HepG2 (cell line): ENCODE data around the gene NME1. TPM values are rescaled to one million over a fixed set of nuclear protein-coding genes. Genes with fewer than 3 reads are reported as not detected.

Experiments
- DNMT1 ChIP-seq: sonication (generic); formaldehyde crosslinking; IDR thresholded peaks from 2 replicates; pipeline ENCODE4 v1.5.1; 2020; ENCODE audit warnings: mild to moderate bottlenecking, missing genetic modification reagents
- HHEX ChIP-seq: IDR thresholded peaks from 2 replicates; pipeline ENCODE4 v1.6.1; 2016; ENCODE audit warnings: control low read depth
- MAFF ChIP-seq: IDR thresholded peaks from 2 replicates; pipeline ENCODE4 v1.6.1; 2011; ENCODE audit warnings: low read depth, low read length, improper control_type of control experiment
- RARA ChIP-seq: IDR thresholded peaks from 2 replicates; pipeline ENCODE4 v1.6.1; 2016; ENCODE audit warnings: missing genetic modification reagents, missing compliant biosample characterization
- SCMH1 ChIP-seq: sonication (generic); formaldehyde crosslinking; IDR thresholded peaks from 2 replicates; pipeline ENCODE4 v1.9.0; 2021; ENCODE audit warnings: missing genetic modification reagents, mild to moderate bottlenecking, borderline replicate concordance
- SIX4 ChIP-seq: sonication (generic); formaldehyde crosslinking; IDR thresholded peaks from 2 replicates; pipeline ENCODE4 v1.4.0; 2020; ENCODE audit warnings: missing genetic modification reagents
- TSC22D2 ChIP-seq: sonication (generic); formaldehyde crosslinking; IDR thresholded peaks from 2 replicates; pipeline ENCODE4 v1.5.1; 2020; ENCODE audit warnings: missing genetic modification reagents, mild to moderate bottlenecking, borderline replicate concordance
- ZMYM2 ChIP-seq: sonication (generic); formaldehyde crosslinking; IDR thresholded peaks from 2 replicates; pipeline ENCODE4 v1.8.0; 2022; ENCODE audit warnings: mild to moderate bottlenecking, missing genetic modification reagents
- ZNF274 ChIP-seq: sonication (generic); formaldehyde crosslinking; IDR thresholded peaks from 2 replicates; pipeline ENCODE4 v1.5.1; 2020; ENCODE audit warnings: mild to moderate bottlenecking, missing genetic modification reagents
- ZNF432 ChIP-seq: sonication (generic); formaldehyde crosslinking; IDR thresholded peaks from 2 replicates; pipeline ENCODE4 v1.5.0; 2020; ENCODE audit warnings: missing genetic modification reagents, mild to moderate bottlenecking, borderline replicate concordance
- ZNF44 ChIP-seq: sonication (generic); formaldehyde crosslinking; IDR thresholded peaks from 2 replicates; pipeline ENCODE4 v1.5.1; 2020; ENCODE audit warnings: mild to moderate bottlenecking, missing genetic modification reagents
- ZNF569 ChIP-seq: sonication (generic); formaldehyde crosslinking; IDR thresholded peaks from 2 replicates; pipeline ENCODE4 v1.5.0; 2020; ENCODE audit warnings: mild to moderate bottlenecking, missing genetic modification reagents, moderate library complexity, borderline replicate concordance
- ZSCAN25 ChIP-seq: sonication (generic); formaldehyde crosslinking; IDR thresholded peaks from 2 replicates; pipeline ENCODE4 v1.8.0; 2022; ENCODE audit warnings: mild to moderate bottlenecking, missing genetic modification reagents
- polyA plus RNA-seq, 8 experiments: library from polyadenylated mRNA; depleted of rRNA in 3 of 8; stranded (reverse) in 7 of 8; unstranded in 1 of 8; fragments of >200 nt; fragmentation: Illumina TruSeq in 4 of 8; extraction: Trizol in 4 of 8; gene quantifications; 2 replicates each; pipeline versions ENCODE4 v1.2.1 to v1.2.3, GENCODE V29; 2011 to 2016; ENCODE audit warnings: low read depth in 4 of 8, missing spikeins in 1 of 8, mixed read lengths in 1 of 8; ENCODE audit not compliant: insufficient read depth in 1 of 8
- total RNA-seq, 5 experiments: library from RNA; depleted of rRNA; stranded (reverse); fragments of >200 nt; fragmentation: Illumina TruSeq; extraction: Trizol; gene quantifications; 2 replicates each; pipeline ENCODE4 v1.2.3, GENCODE V29; 2016; ENCODE audit warnings: low read depth in 1 of 5
- TF ChIP-seq, protein P1 (sequence below): IDR thresholded peaks from 2 replicates; pipeline ENCODE4 v1.6.1; 2012; ENCODE audit warnings: inconsistent platforms
- TF ChIP-seq, protein P2 (sequence below): sonication (generic); formaldehyde crosslinking; IDR thresholded peaks from 2 replicates; pipeline ENCODE4 v1.8.0; 2022; ENCODE audit warnings: missing genetic modification reagents, low read depth, mild to moderate bottlenecking, borderline replicate concordance
- TF ChIP-seq, protein P3 (sequence below): sonication (generic); formaldehyde crosslinking; conservative IDR thresholded peaks from 2 replicates; pipeline ENCODE4 v1.4.0; 2020; ENCODE audit warnings: missing genetic modification reagents
- TF ChIP-seq, protein P4 (sequence below): sonication (generic); formaldehyde crosslinking; IDR thresholded peaks from 2 replicates; pipeline ENCODE4 v1.4.0; 2020; ENCODE audit warnings: missing genetic modification reagents, mild to moderate bottlenecking, borderline replicate concordance
- TF ChIP-seq, protein P5 (sequence below): sonication (generic); formaldehyde crosslinking; IDR thresholded peaks from 2 replicates; pipeline ENCODE4 v1.8.0; 2022; ENCODE audit warnings: missing genetic modification reagents, mild to moderate bottlenecking, borderline replicate concordance
- TF ChIP-seq, protein P6 (sequence below): sonication (generic); formaldehyde crosslinking; IDR thresholded peaks from 2 replicates; pipeline ENCODE4 v1.8.0; 2022; ENCODE audit warnings: missing genetic modification reagents, mild to moderate bottlenecking, inconsistent platforms, borderline replicate concordance

The NME1 gene
- total and polyA plus RNA-seq, 2 of the 13 experiments (the other 11 are each of a cell fraction or from before 2014, with no cell fraction given), result 295 to 516 TPM

DNA sequence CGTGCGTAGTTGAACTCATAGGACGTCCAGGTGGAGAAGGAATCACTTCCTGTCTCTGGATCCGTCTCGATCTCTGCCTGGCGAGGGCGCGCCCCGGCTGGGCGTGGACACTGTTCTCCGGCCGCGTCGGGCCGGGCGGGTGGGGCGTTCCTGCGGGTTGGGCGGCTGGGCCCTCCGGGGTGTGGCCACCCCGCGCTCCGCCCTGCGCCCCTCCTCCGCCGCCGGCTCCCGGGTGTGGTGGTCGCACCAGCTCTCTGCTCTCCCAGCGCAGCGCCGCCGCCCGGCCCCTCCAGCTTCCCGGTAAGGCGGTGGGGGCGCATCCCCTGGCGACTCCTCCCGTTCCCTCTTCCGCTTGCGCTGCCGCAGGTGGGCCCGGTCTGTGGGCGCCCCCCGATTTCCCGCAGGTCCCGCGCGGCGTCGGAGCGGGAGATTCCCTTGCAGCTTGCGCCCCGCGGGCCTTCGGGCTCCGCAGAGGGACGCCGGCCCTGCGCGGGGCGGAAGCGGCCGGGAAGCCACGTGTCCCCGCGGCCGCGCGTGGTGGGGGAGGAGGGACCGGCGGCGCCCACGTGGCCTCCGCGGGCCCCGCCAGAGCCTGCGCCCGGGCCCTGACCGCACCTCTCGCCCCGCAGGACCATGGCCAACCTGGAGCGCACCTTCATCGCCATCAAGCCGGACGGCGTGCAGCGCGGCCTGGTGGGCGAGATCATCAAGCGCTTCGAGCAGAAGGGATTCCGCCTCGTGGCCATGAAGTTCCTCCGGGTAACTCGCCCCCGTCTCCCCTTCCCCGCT lies 13.0 kb downstream of the NME1 start, which contains the start of gene NME2 (continued):
- TF ChIP-seq, protein P1, sequence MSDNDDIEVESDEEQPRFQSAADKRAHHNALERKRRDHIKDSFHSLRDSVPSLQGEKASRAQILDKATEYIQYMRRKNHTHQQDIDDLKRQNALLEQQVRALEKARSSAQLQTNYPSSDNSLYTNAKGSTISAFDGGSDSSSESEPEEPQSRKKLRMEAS, result peak; percentile 96
- TF ChIP-seq ZNF274 (peak; percentile 34; the same call in 1 of the 2 replicates), ZMYM2 (CRISPR knock-in tag) (no peak), MAFF (no peak), ZNF569 (CRISPR knock-in tag) (no peak), RARA (CRISPR knock-in tag) (no peak; the same call in 1 of the 2 replicates), HHEX (no peak), SIX4 (CRISPR knock-in tag) (0 out of 2 replicates have a peak, but pooled peaks have one; percentile 9), SCMH1 (no peak), DNMT1 (peak; percentile 88; the same call in 1 of the 2 replicates), ZNF432 (peak; percentile 41; the same call in 1 of the 2 replicates), ZSCAN25 (no peak; the same call in none of the 2 replicates), TSC22D2 (CRISPR knock-in tag) (peak; percentile 75; the same call in 1 of the 2 replicates), ZNF44 (no peak)
- TF ChIP-seq, protein P2, sequence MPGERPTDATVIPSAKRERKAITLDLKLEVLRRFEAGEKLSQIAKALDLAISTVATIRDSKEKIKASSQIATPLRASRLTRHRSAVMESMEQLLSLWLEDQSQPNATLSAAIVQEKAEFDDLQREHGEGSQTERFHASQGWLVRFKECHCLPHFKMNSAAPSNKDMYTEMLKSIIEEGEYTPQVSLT, result no peak
- TF ChIP-seq, protein P3, sequence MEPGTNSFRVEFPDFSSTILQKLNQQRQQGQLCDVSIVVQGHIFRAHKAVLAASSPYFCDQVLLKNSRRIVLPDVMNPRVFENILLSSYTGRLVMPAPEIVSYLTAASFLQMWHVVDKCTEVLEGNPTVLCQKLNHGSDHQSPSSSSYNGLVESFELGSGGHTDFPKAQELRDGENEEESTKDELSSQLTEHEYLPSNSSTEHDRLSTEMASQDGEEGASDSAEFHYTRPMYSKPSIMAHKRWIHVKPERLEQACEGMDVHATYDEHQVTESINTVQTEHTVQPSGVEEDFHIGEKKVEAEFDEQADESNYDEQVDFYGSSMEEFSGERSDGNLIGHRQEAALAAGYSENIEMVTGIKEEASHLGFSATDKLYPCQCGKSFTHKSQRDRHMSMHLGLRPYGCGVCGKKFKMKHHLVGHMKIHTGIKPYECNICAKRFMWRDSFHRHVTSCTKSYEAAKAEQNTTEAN, result peak; percentile 52
- TF ChIP-seq, protein P4, sequence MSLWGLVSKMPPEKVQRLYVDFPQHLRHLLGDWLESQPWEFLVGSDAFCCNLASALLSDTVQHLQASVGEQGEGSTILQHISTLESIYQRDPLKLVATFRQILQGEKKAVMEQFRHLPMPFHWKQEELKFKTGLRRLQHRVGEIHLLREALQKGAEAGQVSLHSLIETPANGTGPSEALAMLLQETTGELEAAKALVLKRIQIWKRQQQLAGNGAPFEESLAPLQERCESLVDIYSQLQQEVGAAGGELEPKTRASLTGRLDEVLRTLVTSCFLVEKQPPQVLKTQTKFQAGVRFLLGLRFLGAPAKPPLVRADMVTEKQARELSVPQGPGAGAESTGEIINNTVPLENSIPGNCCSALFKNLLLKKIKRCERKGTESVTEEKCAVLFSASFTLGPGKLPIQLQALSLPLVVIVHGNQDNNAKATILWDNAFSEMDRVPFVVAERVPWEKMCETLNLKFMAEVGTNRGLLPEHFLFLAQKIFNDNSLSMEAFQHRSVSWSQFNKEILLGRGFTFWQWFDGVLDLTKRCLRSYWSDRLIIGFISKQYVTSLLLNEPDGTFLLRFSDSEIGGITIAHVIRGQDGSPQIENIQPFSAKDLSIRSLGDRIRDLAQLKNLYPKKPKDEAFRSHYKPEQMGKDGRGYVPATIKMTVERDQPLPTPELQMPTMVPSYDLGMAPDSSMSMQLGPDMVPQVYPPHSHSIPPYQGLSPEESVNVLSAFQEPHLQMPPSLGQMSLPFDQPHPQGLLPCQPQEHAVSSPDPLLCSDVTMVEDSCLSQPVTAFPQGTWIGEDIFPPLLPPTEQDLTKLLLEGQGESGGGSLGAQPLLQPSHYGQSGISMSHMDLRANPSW (CRISPR knock-in tag), result no peak
- TF ChIP-seq, protein P5, sequence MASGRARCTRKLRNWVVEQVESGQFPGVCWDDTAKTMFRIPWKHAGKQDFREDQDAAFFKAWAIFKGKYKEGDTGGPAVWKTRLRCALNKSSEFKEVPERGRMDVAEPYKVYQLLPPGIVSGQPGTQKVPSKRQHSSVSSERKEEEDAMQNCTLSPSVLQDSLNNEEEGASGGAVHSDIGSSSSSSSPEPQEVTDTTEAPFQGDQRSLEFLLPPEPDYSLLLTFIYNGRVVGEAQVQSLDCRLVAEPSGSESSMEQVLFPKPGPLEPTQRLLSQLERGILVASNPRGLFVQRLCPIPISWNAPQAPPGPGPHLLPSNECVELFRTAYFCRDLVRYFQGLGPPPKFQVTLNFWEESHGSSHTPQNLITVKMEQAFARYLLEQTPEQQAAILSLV (CRISPR knock-in tag), result peak; percentile 52; the same call in 1 of the 2 replicates
- TF ChIP-seq, protein P6, sequence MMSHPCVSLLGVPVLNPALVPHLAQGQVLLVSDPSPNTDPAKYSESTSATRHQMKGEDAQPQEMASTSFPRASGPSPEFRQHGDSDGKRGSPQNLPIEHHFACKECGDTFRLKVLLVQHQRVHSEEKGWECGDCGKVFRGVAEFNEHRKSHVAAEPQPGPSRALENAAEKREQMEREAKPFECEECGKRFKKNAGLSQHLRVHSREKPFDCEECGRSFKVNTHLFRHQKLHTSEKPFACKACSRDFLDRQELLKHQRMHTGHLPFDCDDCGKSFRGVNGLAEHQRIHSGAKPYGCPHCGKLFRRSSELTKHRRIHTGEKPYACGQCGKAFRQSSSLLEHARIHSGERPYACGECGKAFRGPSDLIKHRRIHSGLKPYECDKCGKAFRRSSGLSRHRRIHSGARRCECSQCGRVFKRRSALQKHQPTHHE (CRISPR knock-in tag), result peak; percentile 92; the same call in 1 of the 2 replicates
